ENCODE results near the gene YTHDC1.

YTHDC1 gene

GRCh38 chr4:68337004-68337403 lies 12.9 kb downstream of the YTHDC1 start:
- Histone ChIP-seq H2AFZ (ENCODE audit: insufficient read depth, low read length, poor library complexity) (no peak overlapping the region), H3K27ac (ENCODE audit: low read depth, low read length) (no peak overlapping the region), H3K4me3 (ENCODE audit: low read depth, low read length) (no peak overlapping the region), H3K4ac (ENCODE audit: low read depth, low read length) (no peak overlapping the region), H3K4me2 (ENCODE audit: low read length) (no peak overlapping the region), H2BK120ac (ENCODE audit: insufficient read depth, low read length, poor library complexity) (no peak overlapping the region), H3K4me1 (ENCODE audit: control insufficient read depth in 1 of 2, insufficient read depth in 2 of 2, low read length in 2 of 2) (peaks cover under 1% of the 10 kb centered on the region in 2 experiments), H2BK5ac (ENCODE audit: low read depth, low read length, poor library complexity) (no peak overlapping the region), H3K79me2 (ENCODE audit: control insufficient read depth, insufficient read depth, low read length, poor library complexity) (no peaks in the 10 kb centered on the region), H3K79me1 (ENCODE audit: low read length) (no peaks in the 10 kb centered on the region), H3K9me3 (ENCODE audit: insufficient read depth, low read depth, low read length) (no peaks in the 10 kb centered on the region), H3K18ac (ENCODE audit: low read length) (no peak overlapping the region), H3K27me3 (ENCODE audit: insufficient read depth, low read length) (no peaks in the 10 kb centered on the region), H3K14ac (ENCODE audit: low read length) (no peak overlapping the region), H3K23ac (ENCODE audit: low read length) (no peak overlapping the region), H2BK12ac (ENCODE audit: low read length) (no peak overlapping the region), H4K91ac (ENCODE audit: low read depth, low read length) (no peak overlapping the region), H4K8ac (ENCODE audit: low read depth, low read length) (no peak overlapping the region), H4K12ac (ENCODE audit: low read depth, low read length) (no peak overlapping the region), H2AK5ac (ENCODE audit: low read length) (no peak overlapping the region), H3K36me3 (ENCODE audit: control insufficient read depth in 1 of 2, insufficient read depth in 2 of 2, low read length in 2 of 2) (peaks cover 2 to 12% of the 10 kb centered on the region in 2 experiments), H3K9ac (ENCODE audit: low read length) (no peak overlapping the region)
- no CpG with 5 or more reads among the region's 1 CpG for WGBS (ENCODE audit: extremely low coverage, insufficient coverage, insufficient read length)
- no peak for DNase-seq

GRCh38 chr4:68336530-68336929 lies 13.4 kb downstream of the YTHDC1 start:
- H4K12ac ChIP-seq (ENCODE audit: low read depth, low read length), result no peak overlapping the region
- no peaks in the 10 kb centered on the region for H3K79me1 ChIP-seq (ENCODE audit: low read length)
- H2AK5ac ChIP-seq (ENCODE audit: low read length), result no peak overlapping the region
- DNase-seq, result no peak
- H3K4ac ChIP-seq (ENCODE audit: low read depth, low read length), result no peak overlapping the region
- no peak overlapping the region for H4K8ac ChIP-seq (ENCODE audit: low read depth, low read length)
- no peak overlapping the region for H3K23ac ChIP-seq (ENCODE audit: low read length)
- peaks cover 2 to 12% of the 10 kb centered on the region in 2 experiments for H3K36me3 ChIP-seq (ENCODE audit: control insufficient read depth in 1 of 2, insufficient read depth in 2 of 2, low read length in 2 of 2)
- H3K4me2 ChIP-seq (ENCODE audit: low read length), result no peak overlapping the region
- no peaks in the 10 kb centered on the region for H3K27me3 ChIP-seq (ENCODE audit: insufficient read depth, low read length)
- no peak overlapping the region for H2BK5ac ChIP-seq (ENCODE audit: low read depth, low read length, poor library complexity)
- no peak overlapping the region for H3K14ac ChIP-seq (ENCODE audit: low read length)
- H3K27ac ChIP-seq (ENCODE audit: low read depth, low read length), result no peak overlapping the region
- no peak overlapping the region for H3K4me3 ChIP-seq (ENCODE audit: low read depth, low read length)
- H3K18ac ChIP-seq (ENCODE audit: low read length), result no peak overlapping the region
- no peak overlapping the region for H3K9ac ChIP-seq (ENCODE audit: low read length)
- H2BK12ac ChIP-seq (ENCODE audit: low read length), result no peak overlapping the region
- H3K79me2 ChIP-seq (ENCODE audit: control insufficient read depth, insufficient read depth, low read length, poor library complexity), result no peaks in the 10 kb centered on the region
- no peaks in the 10 kb centered on the region for H3K9me3 ChIP-seq (ENCODE audit: insufficient read depth, low read depth, low read length)
- H3K4me1 ChIP-seq (ENCODE audit: control insufficient read depth in 1 of 2, insufficient read depth in 2 of 2, low read length in 2 of 2), result no peaks in the 10 kb centered on the region
- no peak overlapping the region for H2BK120ac ChIP-seq (ENCODE audit: insufficient read depth, low read length, poor library complexity)
- no peak overlapping the region for H2AFZ ChIP-seq (ENCODE audit: insufficient read depth, low read length, poor library complexity)
- H4K91ac ChIP-seq (ENCODE audit: low read depth, low read length), result no peak overlapping the region

- Histone ChIP-seq H3K4me1 (ENCODE audit: control insufficient read depth in 1 of 2, insufficient read depth in 2 of 2, low read length in 2 of 2) (no peaks in the 10 kb centered on the region), H3K4me3 (ENCODE audit: low read depth, low read length) (no peak overlapping the region), H3K14ac (ENCODE audit: low read length) (no peak overlapping the region), H3K9ac (ENCODE audit: low read length) (no peak overlapping the region), H2AFZ (ENCODE audit: insufficient read depth, low read length, poor library complexity) (no peak overlapping the region), H3K23ac (ENCODE audit: low read length) (no peak overlapping the region), H4K12ac (ENCODE audit: low read depth, low read length) (no peak overlapping the region), H2BK5ac (ENCODE audit: low read depth, low read length, poor library complexity) (no peak overlapping the region), H3K36me3 (ENCODE audit: control insufficient read depth in 1 of 2, insufficient read depth in 2 of 2, low read length in 2 of 2) (peaks cover 8 to 19% of the 10 kb centered on the region in 2 experiments), H3K27me3 (ENCODE audit: insufficient read depth, low read length) (no peaks in the 10 kb centered on the region), H4K91ac (ENCODE audit: low read depth, low read length) (no peak overlapping the region), H2BK120ac (ENCODE audit: insufficient read depth, low read length, poor library complexity) (no peak overlapping the region), H3K79me1 (ENCODE audit: low read length) (no peaks in the 10 kb centered on the region), H3K9me3 (ENCODE audit: insufficient read depth, low read depth, low read length) (no peaks in the 10 kb centered on the region), H3K4ac (ENCODE audit: low read depth, low read length) (no peak overlapping the region), H2BK12ac (ENCODE audit: low read length) (no peak overlapping the region), H3K4me2 (ENCODE audit: low read length) (no peak overlapping the region), H3K79me2 (ENCODE audit: control insufficient read depth, insufficient read depth, low read length, poor library complexity) (no peaks in the 10 kb centered on the region), H2AK5ac (ENCODE audit: low read length) (no peak overlapping the region), H3K27ac (ENCODE audit: low read depth, low read length) (no peak overlapping the region), H3K18ac (ENCODE audit: low read length) (no peak overlapping the region), H4K8ac (ENCODE audit: low read depth, low read length) (no peak overlapping the region)
- no peak for DNase-seq
- WGBS (ENCODE audit: extremely low coverage, insufficient coverage, insufficient read length), result no CpG with 5 or more reads among the region's 1 CpG
These were observed 23.7 kb downstream of the YTHDC1 start for GRCh38 chr4:68326141-68326540.

- Histone ChIP-seq H2BK120ac (ENCODE audit: insufficient read depth, low read length, poor library complexity) (no peak overlapping the region), H3K27me3 (ENCODE audit: insufficient read depth, low read length) (no peaks in the 10 kb centered on the region), H3K9me3 (ENCODE audit: insufficient read depth, low read depth, low read length) (no peaks in the 10 kb centered on the region), H3K4me2 (ENCODE audit: low read length) (no peak overlapping the region), H2BK5ac (ENCODE audit: low read depth, low read length, poor library complexity) (no peak overlapping the region), H4K8ac (ENCODE audit: low read depth, low read length) (no peak overlapping the region), H3K4me1 (ENCODE audit: control insufficient read depth in 1 of 2, insufficient read depth in 2 of 2, low read length in 2 of 2) (no peaks in the 10 kb centered on the region), H3K18ac (ENCODE audit: low read length) (no peak overlapping the region), H3K4me3 (ENCODE audit: low read depth, low read length) (no peak overlapping the region), H4K12ac (ENCODE audit: low read depth, low read length) (no peak overlapping the region), H2BK12ac (ENCODE audit: low read length) (no peak overlapping the region), H4K91ac (ENCODE audit: low read depth, low read length) (no peak overlapping the region), H3K27ac (ENCODE audit: low read depth, low read length) (no peak overlapping the region), H3K4ac (ENCODE audit: low read depth, low read length) (no peak overlapping the region), H3K79me2 (ENCODE audit: control insufficient read depth, insufficient read depth, low read length, poor library complexity) (no peaks in the 10 kb centered on the region), H3K36me3 (ENCODE audit: control insufficient read depth in 1 of 2, insufficient read depth in 2 of 2, low read length in 2 of 2) (peaks cover 8 to 15% of the 10 kb centered on the region in 2 experiments), H3K14ac (ENCODE audit: low read length) (no peak overlapping the region), H2AK5ac (ENCODE audit: low read length) (no peak overlapping the region), H3K79me1 (ENCODE audit: low read length) (no peaks in the 10 kb centered on the region), H3K23ac (ENCODE audit: low read length) (no peak overlapping the region), H3K9ac (ENCODE audit: low read length) (no peak overlapping the region), H2AFZ (ENCODE audit: insufficient read depth, low read length, poor library complexity) (no peak overlapping the region)
- WGBS (ENCODE audit: extremely low coverage, insufficient coverage, insufficient read length), result no CpG with 5 or more reads among the region's 4 CpGs
- no peak for DNase-seq
These were observed 25.2 kb downstream of the YTHDC1 start for GRCh38 chr4:68324519-68325262.

Data from trophoblast cell (in vitro differentiated cells and primary cell).